HCT116 (cell line): ENCODE data around the gene ANAPC1.
"Not testable (repeated sequence)": the region's sequence is repeated elsewhere in the genome, so short reads cannot be mapped to it uniquely, and the experiment has no call there.

Experiments used
- ATF3 ChIP-seq: IDR thresholded peaks from 2 replicates; pipeline ENCODE4 v1.6.1; 2012
- CEBPB ChIP-seq: IDR thresholded peaks from 2 replicates; pipeline ENCODE4 v1.6.1; 2012; ENCODE audit warnings: low read depth
- EZH2phosphoT487 ChIP-seq: fragments of 200-600 bp; IDR thresholded peaks from 2 replicates; pipeline ENCODE4 v1.6.1; 2018; ENCODE audit warnings: antibody characterized with exemption, borderline replicate concordance
- FOSL1 ChIP-seq: IDR thresholded peaks from 2 replicates; pipeline ENCODE4 v1.6.1; 2012; ENCODE audit warnings: low read depth
- MAX ChIP-seq: IDR thresholded peaks from 2 replicates; pipeline ENCODE4 v1.6.1; 2012
- POLR2A ChIP-seq: IDR thresholded peaks from 2 replicates; pipeline ENCODE4 v1.7.0; 2011; ENCODE audit warnings: borderline replicate concordance; ENCODE audit not compliant: insufficient read depth, insufficient read length; ENCODE audit errors: extremely low read depth
- POLR2AphosphoS5 ChIP-seq: IDR thresholded peaks from 2 replicates; pipeline ENCODE4 v1.6.1; 2011; ENCODE audit warnings: mild to moderate bottlenecking, low read depth, low read length, moderate library complexity
- SIN3A ChIP-seq: IDR thresholded peaks from 2 replicates; pipeline ENCODE4 v1.6.1; 2012; ENCODE audit warnings: low read depth
- ZFX ChIP-seq: fragments of 450-650 bp; IDR thresholded peaks from 2 replicates; pipeline ENCODE4 v1.6.1; 2017
- ZNF274 ChIP-seq: fragments of 200-500 bp; sonication (Bioruptor generic); IDR thresholded peaks from 2 replicates; pipeline ENCODE4 v1.6.1; 2014; ENCODE audit warnings: mild to moderate bottlenecking, low read depth, low read length, inconsistent platforms
- TF ChIP-seq, protein P1 (sequence below), 3 experiments: fragments of 200-600 bp in 1 of 3; sonication (generic) in 1 of 3; IDR thresholded peaks in 2 of 3; conservative IDR thresholded peaks in 1 of 3; 2 replicates each; pipeline ENCODE4 v1.5.1; 2012 to 2017; ENCODE audit warnings: low read depth in 2 of 3, low read length in 2 of 3, antibody characterized with exemption in 1 of 3, borderline replicate concordance in 1 of 3, control low read depth in 1 of 3, mild to moderate bottlenecking in 1 of 3, mixed read lengths in 1 of 3, mixed run types in 1 of 3, moderate library complexity in 1 of 3; ENCODE audit not compliant: insufficient read depth in 1 of 3

- TF ChIP-seq CEBPB, ZFX, POLR2AphosphoS5, MAX, ZNF274, FOSL1, POLR2A, SIN3A, ATF3, EZH2phosphoT487: not testable (repeated sequence)
- TF ChIP-seq, protein P1, sequence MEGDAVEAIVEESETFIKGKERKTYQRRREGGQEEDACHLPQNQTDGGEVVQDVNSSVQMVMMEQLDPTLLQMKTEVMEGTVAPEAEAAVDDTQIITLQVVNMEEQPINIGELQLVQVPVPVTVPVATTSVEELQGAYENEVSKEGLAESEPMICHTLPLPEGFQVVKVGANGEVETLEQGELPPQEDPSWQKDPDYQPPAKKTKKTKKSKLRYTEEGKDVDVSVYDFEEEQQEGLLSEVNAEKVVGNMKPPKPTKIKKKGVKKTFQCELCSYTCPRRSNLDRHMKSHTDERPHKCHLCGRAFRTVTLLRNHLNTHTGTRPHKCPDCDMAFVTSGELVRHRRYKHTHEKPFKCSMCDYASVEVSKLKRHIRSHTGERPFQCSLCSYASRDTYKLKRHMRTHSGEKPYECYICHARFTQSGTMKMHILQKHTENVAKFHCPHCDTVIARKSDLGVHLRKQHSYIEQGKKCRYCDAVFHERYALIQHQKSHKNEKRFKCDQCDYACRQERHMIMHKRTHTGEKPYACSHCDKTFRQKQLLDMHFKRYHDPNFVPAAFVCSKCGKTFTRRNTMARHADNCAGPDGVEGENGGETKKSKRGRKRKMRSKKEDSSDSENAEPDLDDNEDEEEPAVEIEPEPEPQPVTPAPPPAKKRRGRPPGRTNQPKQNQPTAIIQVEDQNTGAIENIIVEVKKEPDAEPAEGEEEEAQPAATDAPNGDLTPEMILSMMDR (IDR thresholded peaks at IDR 0.05 in 2 of 3, conservative IDR thresholded peaks at IDR 0.05 in 1 of 3; ENCODE audit: borderline replicate concordance in 1 of 3, insufficient read depth in 1 of 3, low read depth in 2 of 3, low read length in 2 of 3): not testable (repeated sequence)
These were observed 31.4 kb downstream of the ANAPC1 start for GRCh38 chr2:111852544-111852943.
